Bronchial epithelial cell (primary cell): ENCODE measurements around the gene DACT1. TPM values are rescaled to one million over a fixed set of nuclear protein-coding genes. Genes with fewer than 3 reads are reported as not detected.

ENCODE experiments used
- DNase-seq: peaks from one replicate; pipeline ENCODE4 v3.0.0-alpha.2; 2010; ENCODE audit warnings: low read depth
- FAIRE-seq: peaks from 2 replicates; lab custom pipeline; 2011; peaks lifted over from hg19 to GRCh38; lab: Jason Lieb, UNC
- H3K27me3 ChIP-seq: 2 replicates; pipeline ENCODE4 v1.5.1; 2011; ENCODE audit warnings: low read length; ENCODE audit not compliant: control insufficient read depth, insufficient read depth
- H3K36me3 ChIP-seq: 2 replicates; pipeline ENCODE4 v1.5.1; 2011; ENCODE audit warnings: low read length; ENCODE audit not compliant: control insufficient read depth, insufficient read depth
- H3K4me3 ChIP-seq: 2 replicates; pipeline ENCODE4 v1.5.1; 2011; ENCODE audit warnings: mild to moderate bottlenecking, low read depth, low read length, control low read depth
- CTCF ChIP-seq: IDR thresholded peaks from 2 replicates; pipeline ENCODE4 v1.5.1; 2011; ENCODE audit warnings: mild to moderate bottlenecking, moderate library complexity, low read length, control low read depth, inconsistent platforms; ENCODE audit not compliant: insufficient read depth, severe bottlenecking
- total RNA-seq: library from RNA; depleted of rRNA; stranded (reverse); fragments of >200 nt; gene quantifications from 2 replicates; pipeline ENCODE4 v1.2.1, GENCODE V29; 2014

Gene DACT1
- total RNA-seq, 1 donor from 2014 or later = 1.1 TPM

- Histone ChIP-seq H3K36me3 (no peaks in the 10 kb centered on the region), H3K27me3 (no peaks in the 10 kb centered on the region), H3K4me3 (no peak overlapping the region)
- DNase-seq (no peak), FAIRE-seq (no peak)
- no peak for TF ChIP-seq CTCF
These were observed 20.1 kb upstream of the DACT1 start for GRCh38 chr14:58617619-58618018.

- no peak for TF ChIP-seq CTCF
- Histone ChIP-seq H3K4me3 (no peak overlapping the region), H3K27me3 (no peaks in the 10 kb centered on the region), H3K36me3 (no peaks in the 10 kb centered on the region)
- FAIRE-seq (peak; percentile 86), DNase-seq (no peak)
These were observed 17.8 kb upstream of the DACT1 start for GRCh38 chr14:58620011-58620410.

- TF ChIP-seq CTCF = no peak
These were observed 12.3 kb upstream of the DACT1 start for GRCh38 chr14:58625438-58625837.

GRCh38 chr14:58626431-58626831, 11.3 kb upstream of the DACT1 start:
- H3K4me3 ChIP-seq = no peak overlapping the region
- FAIRE-seq (no peak), DNase-seq (peak; percentile 32)
- no peak for TF ChIP-seq CTCF
- no peaks in the 10 kb centered on the region for H3K36me3 ChIP-seq
- H3K27me3 ChIP-seq = peaks cover 2% of the 10 kb centered on the region

More at GRCh38 chr14:58625438-58625837, 12.3 kb upstream of the DACT1 start:
- DNase-seq (no peak), FAIRE-seq (no peak)
- Histone ChIP-seq H3K36me3 (no peaks in the 10 kb centered on the region), H3K4me3 (no peak overlapping the region), H3K27me3 (no peaks in the 10 kb centered on the region)

- H3K27me3 ChIP-seq = peaks cover 10% of the 10 kb centered on the region
- H3K36me3 ChIP-seq = no peaks in the 10 kb centered on the region
- DNase-seq (no peak), FAIRE-seq (no peak)
- TF ChIP-seq CTCF = no peak
- no peak overlapping the region for H3K4me3 ChIP-seq
These were observed 9.4 kb upstream of the DACT1 start for GRCh38 chr14:58628406-58628805.

- FAIRE-seq (no peak), DNase-seq (no peak)
- peaks cover 12% of the 10 kb centered on the region for H3K27me3 ChIP-seq
- no peaks in the 10 kb centered on the region for H3K36me3 ChIP-seq
- no peak for TF ChIP-seq CTCF
- H3K4me3 ChIP-seq = no peak overlapping the region
These were observed 8.5 kb upstream of the DACT1 start for GRCh38 chr14:58629281-58629680.
